NT2/D1 (cell line): ENCODE measurements around the gene GIT2.

Source experiments
- SUZ12 ChIP-seq: IDR thresholded peaks from 2 replicates; pipeline ENCODE4 v1.6.1; 2011; ENCODE audit not compliant: insufficient read length, insufficient read depth; ENCODE audit errors: extremely low read depth
- YY1 ChIP-seq: IDR thresholded peaks from 2 replicates; pipeline ENCODE4 v1.6.1; 2011; ENCODE audit not compliant: insufficient read length, insufficient read depth
- ZNF274 ChIP-seq: IDR thresholded peaks from 2 replicates; pipeline ENCODE4 v1.6.1; 2011; ENCODE audit warnings: mild to moderate bottlenecking, low read depth, low read length

GRCh38 chr12:109996483-109996853 lies 300 bp upstream of the GIT2 start:
- TF ChIP-seq SUZ12 (no peak), YY1 (no peak), ZNF274 (no peak)
